Activated CD4-positive, alpha-beta T cell treated with anti-CD3 and anti-CD28 coated beads, Interleukin-2, amount 10 ng/mL, durations not matched to agents 7 days and 5 days (primary cell): ENCODE data around the gene ATL2. TPM values are rescaled to one million over a fixed set of nuclear protein-coding genes. Genes with fewer than 3 reads are reported as not detected.

Experiments
- CTCF ChIA-PET: fragments of 350-600 bp; sonication (Branson Sonifier 250); formaldehyde crosslinking; loops from one replicate; lab custom pipeline; 2021; ENCODE audit warnings: antibody characterized with exemption; lab: Charles Lee
- POLR2A ChIA-PET: fragments of 350-600 bp; sonication (Branson Sonifier 250); formaldehyde crosslinking; loops from one replicate; lab custom pipeline; 2021; ENCODE audit warnings: antibody characterized with exemption; lab: Charles Lee
- DNase-seq: peaks from one replicate; pipeline ENCODE4 v3.0.0-alpha.2; 2020
- H3K27ac Mint-ChIP-seq: one replicate; pipeline ENCODE4 v1.8.0; 2021; ENCODE audit warnings: mild to moderate bottlenecking, moderate library complexity, mixed read lengths
- H3K27me3 Mint-ChIP-seq: one replicate; pipeline ENCODE4 v1.8.0; 2021; ENCODE audit warnings: mixed read lengths
- H3K36me3 Mint-ChIP-seq: one replicate; pipeline ENCODE4 v1.8.0; 2021; ENCODE audit warnings: low read depth, mixed read lengths
- H3K4me1 Mint-ChIP-seq: one replicate; pipeline ENCODE4 v1.8.0; 2021; ENCODE audit warnings: mixed read lengths
- H3K4me3 Mint-ChIP-seq: one replicate; pipeline ENCODE4 v1.8.0; 2021; ENCODE audit warnings: mild to moderate bottlenecking, moderate library complexity, mixed read lengths
- H3K9me3 Mint-ChIP-seq: one replicate; pipeline ENCODE4 v1.8.0; 2021; ENCODE audit warnings: mixed read lengths
- total RNA-seq, 2 experiments: library from RNA; stranded (reverse); gene quantifications; one replicate each; pipeline ENCODE4 v1.2.3, GENCODE V29; 2021

ATL2 gene
- total RNA-seq, 2 experiments from 2014 or later, result 46.0 to 59.2 TPM

GRCh38 chr2:38409156-38410102, 32.4 kb upstream of the ATL2 start:
- CTCF ChIA-PET, result interaction anchor here (0.7 kb wide), 1 partner anchor 227 kb away, joined by 4 read pairs; no protein-coding TSS in a partner anchor
- H3K36me3 Mint-ChIP-seq, result peaks cover 4% of the 10 kb centered on the region
- H3K4me3 Mint-ChIP-seq, result no peak overlapping the region
- no peak for DNase-seq
- peaks cover 18% of the 10 kb centered on the region for H3K9me3 Mint-ChIP-seq
- POLR2A ChIA-PET, result no interaction called here
- H3K4me1 Mint-ChIP-seq, result no peaks in the 10 kb centered on the region
- peaks cover 4% of the 10 kb centered on the region for H3K27me3 Mint-ChIP-seq
- no peak overlapping the region for H3K27ac Mint-ChIP-seq

GRCh38 chr2:38407111-38407682, 30.1 kb upstream of the ATL2 start:
- no peak for DNase-seq
- Mint-ChIP-seq H3K4me1 (no peaks in the 10 kb centered on the region), H3K36me3 (no peaks in the 10 kb centered on the region), H3K27ac (no peak overlapping the region), H3K4me3 (no peak overlapping the region), H3K9me3 (peaks cover 6% of the 10 kb centered on the region), H3K27me3 (peaks cover 4% of the 10 kb centered on the region)
- CTCF ChIA-PET, result no interaction called here
- POLR2A ChIA-PET, result no interaction called here

GRCh38 chr2:38406597-38407110, 29.6 kb upstream of the ATL2 start:
- peaks cover 5% of the 10 kb centered on the region for H3K9me3 Mint-ChIP-seq
- no peak overlapping the region for H3K27ac Mint-ChIP-seq
- no peak for DNase-seq
- H3K4me3 Mint-ChIP-seq, result no peak overlapping the region
- peaks cover 4% of the 10 kb centered on the region for H3K27me3 Mint-ChIP-seq
- ChIA-PET POLR2A (no interaction called here), CTCF (interaction anchor here (1.1 kb wide), 1 partner anchor 27 kb away, joined by 4 read pairs; no protein-coding TSS in a partner anchor)
- H3K4me1 Mint-ChIP-seq, result no peaks in the 10 kb centered on the region
- no peaks in the 10 kb centered on the region for H3K36me3 Mint-ChIP-seq

- no peak for DNase-seq
- H3K9me3 Mint-ChIP-seq, result peaks cover 5% of the 10 kb centered on the region
- ChIA-PET POLR2A (no interaction called here), CTCF (interaction anchor here (0.6 to 1.5 kb wide), 4 partner anchors 28 to 176 kb away, joined by 3 to 5 read pairs (median 4); partner anchors contain the start of gene ATL2)
- no peaks in the 10 kb centered on the region for H3K4me1 Mint-ChIP-seq
- H3K27ac Mint-ChIP-seq, result no peak overlapping the region
- peaks cover 4% of the 10 kb centered on the region for H3K27me3 Mint-ChIP-seq
- no peak overlapping the region for H3K4me3 Mint-ChIP-seq
- no peaks in the 10 kb centered on the region for H3K36me3 Mint-ChIP-seq
These were observed 29.0 kb upstream of the ATL2 start for GRCh38 chr2:38405917-38406596.

GRCh38 chr2:38400513-38400912, 23.4 kb upstream of the ATL2 start:
- Mint-ChIP-seq H3K4me1 (no peaks in the 10 kb centered on the region), H3K27ac (no peak overlapping the region), H3K4me3 (no peak overlapping the region), H3K9me3 (peaks cover 5% of the 10 kb centered on the region), H3K27me3 (peaks cover 3% of the 10 kb centered on the region), H3K36me3 (no peaks in the 10 kb centered on the region)
- no peak for DNase-seq
- CTCF ChIA-PET, result interaction anchor here (0.6 to 1.2 kb wide), 6 partner anchors 16 to 1482 kb away, joined by 3 to 7 read pairs (median 3); no protein-coding TSS in a partner anchor
- POLR2A ChIA-PET, result no interaction called here

- ChIA-PET POLR2A (no interaction called here), CTCF (interaction anchor here (0.6 to 1.6 kb wide), 2 partner anchors 44 to 491 kb away, joined by 3 to 4 read pairs; no protein-coding TSS in a partner anchor)
- no peaks in the 10 kb centered on the region for H3K27me3 Mint-ChIP-seq
- H3K4me3 Mint-ChIP-seq, result no peak overlapping the region
- no peaks in the 10 kb centered on the region for H3K36me3 Mint-ChIP-seq
- no peak for DNase-seq
- H3K4me1 Mint-ChIP-seq, result peaks cover 10% of the 10 kb centered on the region
- H3K9me3 Mint-ChIP-seq, result peaks cover 4% of the 10 kb centered on the region
- H3K27ac Mint-ChIP-seq, result no peak overlapping the region
These were observed 21.7 kb upstream of the ATL2 start for GRCh38 chr2:38398739-38399138.

GRCh38 chr2:38394903-38395341, 17.8 kb upstream of the ATL2 start:
- ChIA-PET POLR2A (no interaction called here), CTCF (no interaction called here)
- no peak for DNase-seq
- Mint-ChIP-seq H3K4me3 (no peak overlapping the region), H3K27me3 (peaks cover 2% of the 10 kb centered on the region), H3K4me1 (peaks cover 13% of the 10 kb centered on the region), H3K9me3 (no peaks in the 10 kb centered on the region), H3K27ac (no peak overlapping the region), H3K36me3 (no peaks in the 10 kb centered on the region)

GRCh38 chr2:38394041-38394440, 17.0 kb upstream of the ATL2 start:
- H3K4me1 Mint-ChIP-seq, result peaks cover 21% of the 10 kb centered on the region
- H3K9me3 Mint-ChIP-seq, result no peaks in the 10 kb centered on the region
- ChIA-PET CTCF (interaction anchor here (0.6 kb wide), 2 partner anchors 15 to 26 kb away, joined by 3 to 4 read pairs; no protein-coding TSS in a partner anchor), POLR2A (no interaction called here)
- no peak overlapping the region for H3K4me3 Mint-ChIP-seq
- peaks cover 2% of the 10 kb centered on the region for H3K27me3 Mint-ChIP-seq
- H3K27ac Mint-ChIP-seq, result no peak overlapping the region
- DNase-seq, result no peak
- no peaks in the 10 kb centered on the region for H3K36me3 Mint-ChIP-seq

GRCh38 chr2:38390947-38391346, 13.9 kb upstream of the ATL2 start:
- H3K27ac Mint-ChIP-seq, result no peak overlapping the region
- H3K9me3 Mint-ChIP-seq, result no peaks in the 10 kb centered on the region
- DNase-seq, result no peak
- peaks cover 2% of the 10 kb centered on the region for H3K27me3 Mint-ChIP-seq
- CTCF ChIA-PET, result interaction anchor here (1.4 kb wide), 1 partner anchor 58 kb away, joined by 3 read pairs; no protein-coding TSS in a partner anchor
- H3K4me1 Mint-ChIP-seq, result peaks cover 43% of the 10 kb centered on the region
- peaks cover 6% of the 10 kb centered on the region for H3K36me3 Mint-ChIP-seq
- no peak overlapping the region for H3K4me3 Mint-ChIP-seq
- POLR2A ChIA-PET, result interaction anchor here (0.5 kb wide), 1 partner anchor 31 kb away, joined by 3 read pairs; no protein-coding TSS in a partner anchor

- H3K36me3 Mint-ChIP-seq, result peaks cover 6% of the 10 kb centered on the region
- ChIA-PET POLR2A (no interaction called here), CTCF (interaction anchor here (0.6 to 1.5 kb wide), 2 partner anchors 12 to 49 kb away, joined by 3 to 5 read pairs; no protein-coding TSS in a partner anchor)
- H3K27me3 Mint-ChIP-seq, result peaks cover 2% of the 10 kb centered on the region
- peak overlapping the region; percentile 89 for H3K27ac Mint-ChIP-seq
- peak overlapping the region; percentile 62 for H3K4me3 Mint-ChIP-seq
- DNase-seq, result peak; percentile 44
- no peaks in the 10 kb centered on the region for H3K9me3 Mint-ChIP-seq
- peaks cover 33% of the 10 kb centered on the region for H3K4me1 Mint-ChIP-seq
These were observed 10.8 kb upstream of the ATL2 start for GRCh38 chr2:38387887-38388286.

- peaks cover 2% of the 10 kb centered on the region for H3K27me3 Mint-ChIP-seq
- H3K4me1 Mint-ChIP-seq, result peaks cover 35% of the 10 kb centered on the region
- ChIA-PET CTCF (interaction anchor here (0.5 to 1.5 kb wide), 2 partner anchors 11 to 16 kb away, joined by 3 to 5 read pairs; no protein-coding TSS in a partner anchor), POLR2A (no interaction called here)
- H3K4me3 Mint-ChIP-seq, result no peak overlapping the region
- no peak overlapping the region for H3K27ac Mint-ChIP-seq
- H3K36me3 Mint-ChIP-seq, result peaks cover 6% of the 10 kb centered on the region
- no peak for DNase-seq
- H3K9me3 Mint-ChIP-seq, result no peaks in the 10 kb centered on the region
These were observed 9.7 kb upstream of the ATL2 start for GRCh38 chr2:38386821-38387220.

- Mint-ChIP-seq H3K27me3 (peaks cover 2% of the 10 kb centered on the region), H3K36me3 (peaks cover 6% of the 10 kb centered on the region), H3K4me3 (no peak overlapping the region), H3K27ac (no peak overlapping the region), H3K9me3 (no peaks in the 10 kb centered on the region), H3K4me1 (peaks cover 39% of the 10 kb centered on the region)
- CTCF ChIA-PET, result interaction anchor here (0.5 kb wide), 1 partner anchor 16 kb away, joined by 3 read pairs; no protein-coding TSS in a partner anchor
- POLR2A ChIA-PET, result no interaction called here
- no peak for DNase-seq
These were observed 9.3 kb upstream of the ATL2 start for GRCh38 chr2:38386377-38386776.
